ENCODE results near the gene LILRB2. TPM values are rescaled to one million over a fixed set of nuclear protein-coding genes. Genes with fewer than 3 reads are reported as not detected.
"Not testable (repeated sequence)": the region's sequence is repeated elsewhere in the genome, so short reads cannot be mapped to it uniquely, and the experiment has no call there.

LILRB2 gene
- total RNA-seq, 1 experiment from 2014 or later: 0.22 TPM

DNA sequence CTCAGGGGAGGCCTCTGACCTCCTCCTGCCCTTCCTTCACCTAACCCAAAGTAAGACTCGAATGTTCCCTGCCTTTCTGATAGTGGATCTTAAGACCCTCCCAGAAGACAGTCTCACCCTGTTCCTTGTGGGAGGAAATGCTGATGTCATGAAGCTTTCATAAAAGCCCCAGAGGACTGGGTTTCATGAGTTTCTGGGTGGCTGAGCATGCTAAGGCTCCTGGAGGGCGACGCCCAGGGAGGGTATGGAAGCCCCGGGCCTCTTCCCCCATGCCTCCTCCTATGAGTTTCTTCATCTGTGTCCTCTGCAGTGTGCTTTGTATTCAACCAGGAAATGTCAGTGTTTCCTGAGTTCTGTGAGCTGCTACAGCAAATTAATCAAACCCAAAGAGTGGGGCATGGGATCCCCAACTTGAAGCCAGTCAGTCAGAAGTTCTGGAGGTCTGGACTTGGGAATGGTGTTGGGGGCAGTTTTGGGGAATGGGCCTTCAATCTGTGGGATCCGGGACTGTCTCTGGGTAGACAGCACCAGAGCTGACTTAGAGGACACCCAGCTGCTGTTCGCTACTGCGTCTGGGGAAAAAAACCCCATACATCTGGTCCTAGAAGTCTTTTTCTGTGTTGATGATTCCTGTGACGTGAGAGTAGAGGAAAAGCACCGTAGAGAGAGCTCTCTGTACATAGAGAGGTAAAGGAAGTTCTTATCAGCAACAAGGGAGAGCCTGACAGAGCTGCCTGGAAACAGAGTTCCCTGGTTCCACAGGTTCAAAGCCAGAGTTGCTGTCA, 2.0 kb upstream of the LILRB2 start:
- Histone ChIP-seq H3K27me3 (ENCODE audit: low read length) (no peaks in the 10 kb centered on the region), H4K20me1 (ENCODE audit: insufficient read depth, low read depth, low read length) (no peaks in the 10 kb centered on the region), H3K9ac (ENCODE audit: low read length) (no peak overlapping the region), H3K36me3 (ENCODE audit: insufficient read depth, low read length) (no peaks in the 10 kb centered on the region), H3K9me2 (replicated peaks; ENCODE audit: insufficient read depth, low read length) (no peaks in the 10 kb centered on the region), H3K4me2 (ENCODE audit: low read depth, low read length, poor library complexity, severe bottlenecking) (no peak overlapping the region), H3K27ac (ENCODE audit: low read length) (no peak overlapping the region), H3K79me2 (ENCODE audit: low read length) (no peaks in the 10 kb centered on the region), H3K4me1 (ENCODE audit: low read length) (peaks cover 7% of the 10 kb centered on the region; the same call in 1 of the 2 replicates), H3K4me3 (ENCODE audit: low read length) (no peak overlapping the region), H2AFZ (ENCODE audit: low read length) (no peak overlapping the region), H3K9me3 (ENCODE audit: low read length) (no peaks in the 10 kb centered on the region)
- no peak for DNase-seq

DNA sequence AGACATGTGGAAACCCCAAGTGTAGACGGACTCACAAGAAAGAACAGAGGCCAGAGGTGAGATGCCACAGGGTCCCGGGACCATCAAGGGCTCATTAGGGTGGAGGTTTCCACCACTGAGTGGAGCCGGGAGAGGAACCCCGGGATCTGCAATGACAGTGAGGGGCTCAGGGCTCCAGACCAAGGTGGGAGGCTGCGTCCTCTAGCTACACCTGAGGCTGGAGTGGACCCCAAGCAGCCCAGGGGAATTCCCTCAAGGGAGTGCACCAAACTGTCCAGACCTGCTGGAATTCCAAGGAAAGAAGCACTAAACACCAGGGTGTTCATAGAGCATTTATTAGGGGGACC, 792 bp upstream of the LILRB2 start:
- H3K9ac ChIP-seq (ENCODE audit: low read length); H2AFZ ChIP-seq (ENCODE audit: low read length); H3K9me3 ChIP-seq (ENCODE audit: low read length); H3K9me2 ChIP-seq (replicated peaks; ENCODE audit: insufficient read depth, low read length); H4K20me1 ChIP-seq (ENCODE audit: insufficient read depth, low read depth, low read length); H3K27ac ChIP-seq (ENCODE audit: low read length); H3K4me3 ChIP-seq (ENCODE audit: low read length); H3K27me3 ChIP-seq (ENCODE audit: low read length); H3K4me2 ChIP-seq (ENCODE audit: low read depth, low read length, poor library complexity, severe bottlenecking); H3K79me2 ChIP-seq (ENCODE audit: low read length); H3K36me3 ChIP-seq (ENCODE audit: insufficient read depth, low read length); DNase-seq; H3K4me1 ChIP-seq (ENCODE audit: low read length): not testable (repeated sequence)

DNA sequence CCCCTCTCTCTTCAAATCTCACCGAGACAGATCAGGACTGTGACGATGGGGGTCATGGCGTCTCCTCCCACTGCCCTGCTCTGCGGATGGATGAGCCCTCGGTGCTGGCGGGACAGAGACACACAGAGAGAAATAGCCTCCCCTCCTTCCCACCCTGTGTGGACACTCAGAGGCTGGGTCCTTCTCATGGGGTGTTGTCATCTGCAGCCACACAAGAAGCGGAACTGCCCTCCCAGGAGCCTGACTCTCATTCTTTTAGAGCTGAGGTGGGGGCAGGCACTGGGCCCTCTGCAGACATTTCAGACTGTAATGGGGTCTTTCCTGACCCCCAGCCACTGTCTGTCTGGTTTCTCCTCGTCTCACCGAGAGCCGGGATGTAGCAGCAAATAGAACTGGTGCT, 469 bp downstream of the LILRB2 start:
- H2AFZ ChIP-seq (ENCODE audit: low read length); H3K79me2 ChIP-seq (ENCODE audit: low read length); DNase-seq; H3K4me2 ChIP-seq (ENCODE audit: low read depth, low read length, poor library complexity, severe bottlenecking); H3K27me3 ChIP-seq (ENCODE audit: low read length); H4K20me1 ChIP-seq (ENCODE audit: insufficient read depth, low read depth, low read length); H3K9ac ChIP-seq (ENCODE audit: low read length); H3K9me2 ChIP-seq (replicated peaks; ENCODE audit: insufficient read depth, low read length); H3K27ac ChIP-seq (ENCODE audit: low read length); H3K4me1 ChIP-seq (ENCODE audit: low read length); H3K4me3 ChIP-seq (ENCODE audit: low read length); H3K9me3 ChIP-seq (ENCODE audit: low read length); H3K36me3 ChIP-seq (ENCODE audit: insufficient read depth, low read length): not testable (repeated sequence)

DNA sequence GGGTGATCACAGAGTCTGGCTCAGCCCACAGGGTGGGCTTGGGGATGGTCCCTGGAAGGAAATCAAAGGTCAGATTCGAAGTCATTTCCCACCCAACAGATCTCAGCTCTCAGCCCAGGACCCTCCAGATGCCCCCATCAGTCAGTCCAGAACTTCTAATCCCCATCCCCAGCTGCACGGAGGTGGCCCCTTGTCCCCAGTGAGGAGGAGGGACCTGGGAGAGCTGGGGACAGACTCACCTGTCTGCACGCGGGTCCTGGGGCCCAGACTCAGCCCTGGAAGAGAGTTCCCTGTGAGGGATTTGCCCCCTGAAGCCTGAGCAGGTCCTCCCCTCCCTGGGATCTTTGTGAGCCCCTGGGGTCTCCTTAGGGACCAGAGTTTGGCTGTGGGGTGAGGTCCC, 885 bp downstream of the LILRB2 start:
- not testable (repeated sequence) for H3K4me2 ChIP-seq (ENCODE audit: low read depth, low read length, poor library complexity, severe bottlenecking)

DNA sequence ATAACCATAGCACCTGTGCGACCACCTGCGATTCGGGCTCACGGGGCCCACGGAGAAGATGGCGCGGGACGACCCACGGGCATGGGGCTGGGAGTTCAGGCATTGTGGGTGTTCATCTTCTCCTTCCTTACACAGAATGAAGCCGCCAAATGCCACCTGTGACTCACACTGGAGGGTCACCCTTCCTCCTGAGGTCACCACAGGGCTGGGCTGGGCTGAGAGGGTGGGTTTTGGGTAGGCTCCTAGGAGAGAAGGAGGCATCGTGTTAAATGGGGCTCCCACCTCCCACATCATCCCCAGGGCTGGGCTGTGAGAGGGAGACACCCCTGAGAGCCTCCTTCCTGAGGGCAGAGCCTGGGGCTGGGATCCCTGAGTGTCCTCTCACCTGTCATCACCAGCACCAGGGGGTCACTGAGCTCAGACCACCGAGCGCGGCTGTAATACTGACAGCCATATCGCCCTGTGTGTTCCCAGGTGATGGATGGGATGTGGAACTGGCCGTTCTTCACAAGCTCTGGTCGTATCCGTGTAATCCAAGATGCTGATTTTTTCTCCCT, 1.4 kb downstream of the LILRB2 start:
- no peak overlapping the region for H2AFZ ChIP-seq (ENCODE audit: low read length)
- H3K27me3 ChIP-seq (ENCODE audit: low read length): no peaks in the 10 kb centered on the region
- no peaks in the 10 kb centered on the region for H3K9me2 ChIP-seq (replicated peaks; ENCODE audit: insufficient read depth, low read length)
- no peaks in the 10 kb centered on the region for H3K36me3 ChIP-seq (ENCODE audit: insufficient read depth, low read length)
- H3K9ac ChIP-seq (ENCODE audit: low read length): no peak overlapping the region
- H3K4me3 ChIP-seq (ENCODE audit: low read length): no peak overlapping the region
- no peaks in the 10 kb centered on the region for H4K20me1 ChIP-seq (ENCODE audit: insufficient read depth, low read depth, low read length)
- H3K4me1 ChIP-seq (ENCODE audit: low read length): peaks cover 4% of the 10 kb centered on the region; the same call in 1 of the 2 replicates
- no peaks in the 10 kb centered on the region for H3K79me2 ChIP-seq (ENCODE audit: low read length)
- no peak overlapping the region for H3K4me2 ChIP-seq (ENCODE audit: low read depth, low read length, poor library complexity, severe bottlenecking)
- H3K9me3 ChIP-seq (ENCODE audit: low read length): no peaks in the 10 kb centered on the region
- no peak for DNase-seq
- no peak overlapping the region for H3K27ac ChIP-seq (ENCODE audit: low read length)

More for the DNA sequence above, 885 bp downstream of the LILRB2 start:
- H3K36me3 ChIP-seq (ENCODE audit: insufficient read depth, low read length); H3K4me1 ChIP-seq (ENCODE audit: low read length); H3K9ac ChIP-seq (ENCODE audit: low read length); H3K9me3 ChIP-seq (ENCODE audit: low read length); DNase-seq; H3K27ac ChIP-seq (ENCODE audit: low read length); H3K79me2 ChIP-seq (ENCODE audit: low read length); H3K9me2 ChIP-seq (replicated peaks; ENCODE audit: insufficient read depth, low read length); H3K4me3 ChIP-seq (ENCODE audit: low read length); H3K27me3 ChIP-seq (ENCODE audit: low read length); H2AFZ ChIP-seq (ENCODE audit: low read length); H4K20me1 ChIP-seq (ENCODE audit: insufficient read depth, low read depth, low read length): not testable (repeated sequence)

DNA sequence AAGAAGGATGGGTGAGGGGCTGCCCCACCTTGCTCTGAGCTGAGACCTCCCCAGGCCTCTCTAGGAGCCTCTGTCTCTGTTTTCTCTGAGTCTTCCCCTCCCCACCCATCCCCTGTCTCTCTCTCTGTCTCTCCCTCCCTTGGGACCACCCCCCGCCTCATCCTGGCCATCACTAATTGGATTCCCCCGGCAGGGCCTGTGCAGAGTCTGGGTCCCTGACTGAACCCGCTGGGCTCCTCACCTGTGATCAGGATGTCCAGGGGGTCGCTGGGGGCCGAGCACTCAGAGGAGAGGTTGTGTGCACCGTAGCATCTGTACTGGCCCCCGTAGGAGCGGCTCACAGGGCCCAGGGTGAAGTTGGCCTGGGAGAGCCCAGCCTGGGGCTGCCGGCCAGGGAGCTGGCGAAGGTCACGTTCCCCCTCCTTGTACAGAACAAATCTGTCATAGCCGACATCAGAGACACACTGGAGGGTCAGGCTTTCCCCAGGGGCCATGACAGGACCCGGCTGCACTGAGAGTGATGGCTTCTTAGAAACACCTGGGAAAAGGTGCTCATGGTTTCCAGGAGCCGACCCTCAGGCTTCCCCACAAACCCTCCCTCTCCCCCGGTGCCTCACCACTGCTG, 2.2 kb downstream of the LILRB2 start:
- not testable (repeated sequence) for H3K9me3 ChIP-seq (ENCODE audit: low read length)

DNA sequence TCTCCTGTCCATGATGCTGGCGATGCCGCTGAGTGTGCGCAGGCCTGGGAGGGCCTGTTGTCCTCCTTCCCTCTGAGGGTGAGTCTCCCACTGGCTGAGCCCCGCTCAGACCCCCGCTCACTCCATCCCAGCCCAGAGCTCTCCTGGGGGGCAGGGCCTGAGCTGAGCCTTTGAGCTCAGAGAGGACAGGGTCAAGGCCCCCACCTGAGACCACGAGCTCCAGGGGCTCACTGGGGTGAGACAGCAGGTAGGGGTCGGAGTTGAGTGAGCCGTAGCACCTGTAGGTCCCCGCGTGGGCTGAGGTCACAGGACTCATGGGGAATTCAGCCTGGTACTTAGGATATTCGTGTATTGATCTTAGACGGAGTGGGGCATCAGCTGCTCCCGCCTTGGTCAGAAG, 2.9 kb downstream of the LILRB2 start:
- H3K4me2 ChIP-seq (ENCODE audit: low read depth, low read length, poor library complexity, severe bottlenecking); H3K9ac ChIP-seq (ENCODE audit: low read length); H3K4me3 ChIP-seq (ENCODE audit: low read length); H3K27me3 ChIP-seq (ENCODE audit: low read length); H3K9me2 ChIP-seq (replicated peaks; ENCODE audit: insufficient read depth, low read length); H3K4me1 ChIP-seq (ENCODE audit: low read length); H3K9me3 ChIP-seq (ENCODE audit: low read length); H3K36me3 ChIP-seq (ENCODE audit: insufficient read depth, low read length); H3K79me2 ChIP-seq (ENCODE audit: low read length); H4K20me1 ChIP-seq (ENCODE audit: insufficient read depth, low read depth, low read length); H3K27ac ChIP-seq (ENCODE audit: low read length); H2AFZ ChIP-seq (ENCODE audit: low read length); DNase-seq: not testable (repeated sequence)

More for the DNA sequence above, 2.2 kb downstream of the LILRB2 start:
- H3K79me2 ChIP-seq (ENCODE audit: low read length); H4K20me1 ChIP-seq (ENCODE audit: insufficient read depth, low read depth, low read length); H3K9ac ChIP-seq (ENCODE audit: low read length); H3K27ac ChIP-seq (ENCODE audit: low read length); H3K9me2 ChIP-seq (replicated peaks; ENCODE audit: insufficient read depth, low read length); H2AFZ ChIP-seq (ENCODE audit: low read length); H3K27me3 ChIP-seq (ENCODE audit: low read length); H3K36me3 ChIP-seq (ENCODE audit: insufficient read depth, low read length); H3K4me1 ChIP-seq (ENCODE audit: low read length); DNase-seq; H3K4me3 ChIP-seq (ENCODE audit: low read length); H3K4me2 ChIP-seq (ENCODE audit: low read depth, low read length, poor library complexity, severe bottlenecking): not testable (repeated sequence)

DNA sequence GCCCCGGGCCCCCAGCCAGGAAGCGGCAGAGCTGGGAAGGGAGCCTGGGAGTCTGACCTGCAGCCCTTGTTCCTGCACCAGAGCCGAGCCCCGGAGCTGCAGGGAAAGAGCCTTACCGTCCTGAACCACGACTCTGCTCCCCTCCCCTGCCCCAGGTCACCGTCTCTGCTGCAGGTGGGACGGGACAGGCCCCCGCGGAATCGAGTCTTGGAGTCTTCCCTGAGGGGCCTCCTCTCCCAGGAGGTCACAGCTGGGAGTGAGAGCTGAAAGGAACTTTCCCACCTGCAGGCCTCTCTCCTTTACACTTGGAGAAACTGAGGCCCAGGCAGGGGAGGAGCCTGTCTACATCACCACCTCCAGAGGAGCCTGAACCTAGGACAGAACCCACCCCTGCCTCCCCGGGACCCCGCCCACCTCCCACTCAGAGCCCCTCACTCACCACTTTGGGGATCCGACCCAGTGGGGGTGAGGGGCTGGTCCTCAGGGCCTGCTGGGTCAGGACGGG, 3.7 kb downstream of the LILRB2 start:
- H3K9me3 ChIP-seq (ENCODE audit: low read length); H3K4me1 ChIP-seq (ENCODE audit: low read length); H4K20me1 ChIP-seq (ENCODE audit: insufficient read depth, low read depth, low read length); H3K9me2 ChIP-seq (replicated peaks; ENCODE audit: insufficient read depth, low read length); H3K27me3 ChIP-seq (ENCODE audit: low read length); H3K4me3 ChIP-seq (ENCODE audit: low read length); H3K36me3 ChIP-seq (ENCODE audit: insufficient read depth, low read length); DNase-seq; H3K27ac ChIP-seq (ENCODE audit: low read length); H3K79me2 ChIP-seq (ENCODE audit: low read length); H2AFZ ChIP-seq (ENCODE audit: low read length); H3K4me2 ChIP-seq (ENCODE audit: low read depth, low read length, poor library complexity, severe bottlenecking); H3K9ac ChIP-seq (ENCODE audit: low read length): not testable (repeated sequence)

Measured in Karpas-422 (cell line).